ENCODE data around the gene COL4A2. TPM values are rescaled to one million over a fixed set of nuclear protein-coding genes. Genes with fewer than 3 reads are reported as not detected.

COL4A2 gene
- total and polyA plus RNA-seq, 11 donors: 92.4 to 377 (median 166) TPM

GRCh38 chr13:110478405-110479214 lies 171.5 kb downstream of the COL4A2 start:
- H3K9me3 ChIP-seq: no peaks in the 10 kb centered on the region
- peak overlapping the region in 3 of 12 donors; percentile 10 to 35 (median 12) for H3K27ac ChIP-seq
- peaks cover 3 to 86% (median 80%) of the 10 kb centered on the region in 9 donors for H3K36me3 ChIP-seq
- peaks cover 0 to 20% (median 10%) of the 10 kb centered on the region in 12 donors for H3K4me1 ChIP-seq
- intact Hi-C loops (cut with DNase I): no loop called here
- WGBS, 4 donors: 87 to 95% (median 90%) methylated on average over 12 to 16 of the region's 16 CpGs
- peak in 1 of 5 donors; percentile 19 for DNase-seq
- ATAC-seq: peak in 2 of 4 donors; percentile 5 to 13
- TF ChIP-seq POLR2A (IDR thresholded peaks at IDR 0.05) (no peak), CTCF (IDR thresholded peaks at IDR 0.05) (no peak)
- H3K27me3 ChIP-seq: no peaks in the 10 kb centered on the region
- H3K4me3 ChIP-seq: no peak overlapping the region

GRCh38 chr13:110479215-110479545 lies 172.1 kb downstream of the COL4A2 start:
- TF ChIP-seq CTCF (IDR thresholded peaks at IDR 0.05): no peak
- TF ChIP-seq POLR2A (IDR thresholded peaks at IDR 0.05): no peak
- peak in 1 of 4 donors; percentile 12 for ATAC-seq
- intact Hi-C loops (cut with DNase I): no loop called here
- Histone ChIP-seq H3K27me3 (no peaks in the 10 kb centered on the region), H3K36me3 (peaks cover 3 to 86% (median 79%) of the 10 kb centered on the region in 9 donors), H3K9me3 (no peaks in the 10 kb centered on the region), H3K27ac (peak overlapping the region in 1 of 12 donors; percentile 19), H3K4me3 (no peak overlapping the region), H3K4me1 (peaks cover 0 to 20% (median 10%) of the 10 kb centered on the region in 12 donors)
- 78 to 88% (median 86%) methylated on average over 6 of the region's 6 CpGs for WGBS, 4 donors
- DNase-seq: no peak

GRCh38 chr13:110479648-110480047 lies 172.6 kb downstream of the COL4A2 start:
- DNase-seq (peak in 3 of 5 donors; percentile 38 to 45 (median 43)), ATAC-seq (peak in 3 of 4 donors; percentile 16 to 21 (median 21))
- H3K9me3 ChIP-seq: no peaks in the 10 kb centered on the region
- TF ChIP-seq CTCF (IDR thresholded peaks at IDR 0.05) (no peak), POLR2A (IDR thresholded peaks at IDR 0.05) (no peak)
- H3K4me3 ChIP-seq: no peak overlapping the region
- peaks cover 0 to 20% (median 10%) of the 10 kb centered on the region in 12 donors for H3K4me1 ChIP-seq
- WGBS, 4 donors: 61 to 78% (median 73%) methylated on average over 11 of the region's 11 CpGs
- H3K36me3 ChIP-seq: peaks cover 5 to 87% (median 79%) of the 10 kb centered on the region in 9 donors
- intact Hi-C loops (cut with DNase I): no loop called here
- H3K27ac ChIP-seq: peak overlapping the region in 2 of 12 donors; percentile 7 to 19
- no peaks in the 10 kb centered on the region for H3K27me3 ChIP-seq

GRCh38 chr13:110480161-110480560 lies 173.1 kb downstream of the COL4A2 start:
- no peak overlapping the region for H3K4me3 ChIP-seq
- ATAC-seq (no peak), DNase-seq (no peak)
- 69 to 100% (median 74%) methylated on average over 1 to 5 of the region's 5 CpGs for WGBS, 4 donors
- peaks cover 5 to 88% (median 79%) of the 10 kb centered on the region in 9 donors for H3K36me3 ChIP-seq
- no peaks in the 10 kb centered on the region for H3K27me3 ChIP-seq
- H3K27ac ChIP-seq: peak overlapping the region in 1 of 12 donors; percentile 7
- TF ChIP-seq POLR2A (IDR thresholded peaks at IDR 0.05) (no peak), CTCF (IDR thresholded peaks at IDR 0.05) (no peak)
- intact Hi-C loops (cut with DNase I): no loop called here
- peaks cover 0 to 20% (median 10%) of the 10 kb centered on the region in 12 donors for H3K4me1 ChIP-seq
- no peaks in the 10 kb centered on the region for H3K9me3 ChIP-seq
